ENCODE data around the gene CNTNAP2.
"Not testable (repeated sequence)": the region's sequence is repeated elsewhere in the genome, so short reads cannot be mapped to it uniquely, and the experiment has no call there.

GRCh38 chr7:148302436-148302835 lies 2185.8 kb downstream of the CNTNAP2 start:
- TF ChIP-seq, protein P1, sequence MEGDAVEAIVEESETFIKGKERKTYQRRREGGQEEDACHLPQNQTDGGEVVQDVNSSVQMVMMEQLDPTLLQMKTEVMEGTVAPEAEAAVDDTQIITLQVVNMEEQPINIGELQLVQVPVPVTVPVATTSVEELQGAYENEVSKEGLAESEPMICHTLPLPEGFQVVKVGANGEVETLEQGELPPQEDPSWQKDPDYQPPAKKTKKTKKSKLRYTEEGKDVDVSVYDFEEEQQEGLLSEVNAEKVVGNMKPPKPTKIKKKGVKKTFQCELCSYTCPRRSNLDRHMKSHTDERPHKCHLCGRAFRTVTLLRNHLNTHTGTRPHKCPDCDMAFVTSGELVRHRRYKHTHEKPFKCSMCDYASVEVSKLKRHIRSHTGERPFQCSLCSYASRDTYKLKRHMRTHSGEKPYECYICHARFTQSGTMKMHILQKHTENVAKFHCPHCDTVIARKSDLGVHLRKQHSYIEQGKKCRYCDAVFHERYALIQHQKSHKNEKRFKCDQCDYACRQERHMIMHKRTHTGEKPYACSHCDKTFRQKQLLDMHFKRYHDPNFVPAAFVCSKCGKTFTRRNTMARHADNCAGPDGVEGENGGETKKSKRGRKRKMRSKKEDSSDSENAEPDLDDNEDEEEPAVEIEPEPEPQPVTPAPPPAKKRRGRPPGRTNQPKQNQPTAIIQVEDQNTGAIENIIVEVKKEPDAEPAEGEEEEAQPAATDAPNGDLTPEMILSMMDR (IDR thresholded peaks at IDR 0.05; ENCODE audit: borderline replicate concordance, extremely low read depth, low read length, poor library complexity, severe bottlenecking), result not testable (repeated sequence)
- TF ChIP-seq EZH2 (IDR thresholded peaks at IDR 0.05; ENCODE audit: borderline replicate concordance, low read depth, low read length, severe bottlenecking), result not testable (repeated sequence)
